Measurements from ENCODE around the gene DLG2.

Gene DLG2

DNA sequence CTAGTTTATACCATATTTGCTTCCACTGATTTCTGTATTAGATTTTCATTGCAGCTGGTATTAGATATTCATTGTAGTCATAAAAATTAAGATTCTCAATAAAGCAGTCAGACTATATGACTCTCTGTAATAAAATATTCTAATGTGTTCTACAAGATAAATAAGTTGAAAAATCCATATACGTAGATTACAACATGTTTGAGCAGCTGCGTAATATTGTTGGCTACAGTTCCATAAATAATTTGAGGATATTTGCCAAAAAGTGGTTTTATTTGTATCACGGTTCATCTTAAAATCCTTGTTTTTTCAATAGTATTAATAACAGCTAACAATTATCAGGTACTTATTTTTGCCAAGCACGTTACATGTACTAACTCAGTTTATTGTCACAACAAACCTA, 1672.4 kb downstream of the DLG2 start:
- DNase-seq, result no peak

DNA sequence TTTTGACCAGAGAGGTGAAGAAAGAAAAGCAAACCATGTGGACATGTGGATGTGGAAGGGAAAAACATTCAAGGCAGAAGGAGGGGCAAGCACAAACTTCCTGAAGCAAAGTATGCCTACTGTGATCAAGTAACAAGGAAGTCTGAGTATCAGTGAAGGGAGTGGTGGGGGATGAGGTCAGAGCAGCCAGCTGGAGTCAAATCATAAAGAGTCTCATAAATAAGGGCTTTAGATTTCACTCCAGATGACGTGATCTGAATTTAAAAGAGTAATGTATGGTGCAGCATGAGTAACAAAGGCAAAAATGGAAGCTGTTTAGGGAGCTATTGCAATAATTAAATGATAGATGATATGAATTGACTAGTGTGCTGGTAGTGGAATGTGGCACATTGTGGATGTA, 1675.6 kb downstream of the DLG2 start:
- no peak for DNase-seq

GRCh38 chr11:83948200-83948599, 1678.9 kb downstream of the DLG2 start:
- DNase-seq, result no peak

DNA sequence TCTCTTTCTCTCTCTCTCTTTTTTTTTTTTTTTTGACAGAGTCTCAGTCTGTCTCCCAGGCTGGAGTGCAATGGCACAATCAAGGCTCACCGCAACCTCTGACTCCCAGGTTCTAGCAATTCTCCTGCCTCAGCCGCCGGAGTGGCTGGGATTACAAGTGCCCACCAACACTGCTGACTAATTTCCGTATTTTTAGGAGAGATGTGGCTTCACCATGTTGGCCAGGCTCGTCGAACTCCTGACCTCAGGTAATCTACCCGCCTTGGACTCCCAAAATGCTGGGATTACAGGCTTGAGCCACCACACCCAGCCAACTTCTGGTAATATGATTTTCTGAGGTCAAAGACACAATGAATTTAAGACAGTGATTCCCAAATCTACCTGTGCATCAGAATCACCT, 1681.2 kb downstream of the DLG2 start:
- DNase-seq, result no peak

GRCh38 chr11:83941050-83941449, 1686.1 kb downstream of the DLG2 start:
- no peak for DNase-seq

GRCh38 chr11:83938148-83938547, 1689.0 kb downstream of the DLG2 start:
- DNase-seq, result no peak

DNA sequence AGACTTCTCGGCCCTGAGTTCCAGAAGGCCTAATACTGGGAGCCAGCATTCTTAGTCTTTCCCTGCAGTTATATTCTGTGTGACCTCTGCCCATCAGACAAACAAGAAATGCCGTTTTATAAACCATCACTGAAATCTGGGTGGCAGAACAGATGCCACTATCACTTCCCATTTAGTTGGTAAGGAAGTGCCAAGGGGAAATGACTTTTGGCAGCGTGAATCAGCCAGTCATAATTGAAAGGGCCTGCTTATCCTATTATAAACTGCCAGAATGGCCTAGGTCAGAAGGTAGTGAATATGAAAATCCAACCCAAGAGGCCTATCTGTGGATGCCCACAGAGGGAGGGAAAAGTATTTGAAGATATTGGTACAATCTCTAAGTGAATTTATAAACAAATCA, 1694.1 kb downstream of the DLG2 start:
- no peak for DNase-seq

GRCh38 chr11:83927422-83927821, 1699.7 kb downstream of the DLG2 start:
- no peak for DNase-seq

GRCh38 chr11:83924795-83925542, 1702.2 kb downstream of the DLG2 start:
- DNase-seq, result no peak

DNA sequence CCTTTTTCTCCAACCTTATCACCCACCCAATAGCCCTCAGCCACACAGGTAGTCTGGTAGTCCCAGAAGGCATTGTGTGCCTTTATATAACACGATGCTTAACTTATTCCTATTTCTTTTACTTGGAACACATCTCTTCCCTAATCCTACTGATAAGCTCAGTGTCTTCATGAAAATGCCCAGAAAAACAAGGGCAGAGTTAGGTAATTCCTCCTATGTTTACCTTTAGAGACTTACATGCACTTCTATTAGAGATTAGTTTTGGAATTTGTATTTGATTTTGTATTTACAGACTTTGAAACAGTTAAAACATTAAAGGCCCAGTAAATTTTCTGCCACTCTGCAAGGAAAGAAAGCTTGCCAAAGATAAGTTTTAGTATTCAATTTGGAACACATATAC, 1703.2 kb downstream of the DLG2 start:
- no peak for DNase-seq

DNA sequence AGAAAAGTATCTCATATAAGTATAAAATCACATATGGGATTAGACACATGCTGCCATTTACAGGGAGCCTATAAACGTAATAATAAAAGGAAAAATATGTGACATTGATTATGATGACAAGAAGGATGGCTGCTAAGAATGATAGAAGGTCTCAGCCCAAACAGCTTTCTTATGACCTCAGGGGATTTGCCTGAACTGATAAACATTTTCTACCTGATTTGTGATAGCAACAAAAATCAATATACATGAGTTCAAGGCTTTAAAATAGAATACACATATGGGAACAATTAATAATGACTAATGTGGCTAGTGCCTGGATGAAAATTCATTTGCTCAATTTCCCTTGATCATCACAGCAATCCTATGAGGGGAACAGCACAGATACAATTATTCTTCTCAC, 1704.2 kb downstream of the DLG2 start:
- DNase-seq, result no peak

DNA sequence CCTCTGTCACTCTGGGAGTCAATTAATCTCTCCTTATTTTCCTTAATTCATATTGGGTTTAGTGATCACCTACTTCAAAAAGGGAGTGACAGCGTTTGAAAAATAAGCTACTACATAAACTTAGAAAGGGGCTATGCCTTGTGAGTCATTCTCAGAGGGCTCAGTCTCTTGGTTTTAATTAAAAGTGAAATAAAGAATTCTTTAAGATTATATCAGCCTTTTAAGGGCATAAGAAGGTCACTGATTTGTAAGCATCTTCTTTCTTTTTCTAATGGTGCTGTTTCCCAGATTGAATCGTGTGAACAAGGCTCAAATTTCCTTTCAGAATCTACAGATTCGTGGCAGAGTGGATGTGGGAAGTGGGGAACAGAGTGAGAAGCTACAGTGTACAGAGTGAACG, 1704.8 kb downstream of the DLG2 start:
- no peak for DNase-seq

DNA sequence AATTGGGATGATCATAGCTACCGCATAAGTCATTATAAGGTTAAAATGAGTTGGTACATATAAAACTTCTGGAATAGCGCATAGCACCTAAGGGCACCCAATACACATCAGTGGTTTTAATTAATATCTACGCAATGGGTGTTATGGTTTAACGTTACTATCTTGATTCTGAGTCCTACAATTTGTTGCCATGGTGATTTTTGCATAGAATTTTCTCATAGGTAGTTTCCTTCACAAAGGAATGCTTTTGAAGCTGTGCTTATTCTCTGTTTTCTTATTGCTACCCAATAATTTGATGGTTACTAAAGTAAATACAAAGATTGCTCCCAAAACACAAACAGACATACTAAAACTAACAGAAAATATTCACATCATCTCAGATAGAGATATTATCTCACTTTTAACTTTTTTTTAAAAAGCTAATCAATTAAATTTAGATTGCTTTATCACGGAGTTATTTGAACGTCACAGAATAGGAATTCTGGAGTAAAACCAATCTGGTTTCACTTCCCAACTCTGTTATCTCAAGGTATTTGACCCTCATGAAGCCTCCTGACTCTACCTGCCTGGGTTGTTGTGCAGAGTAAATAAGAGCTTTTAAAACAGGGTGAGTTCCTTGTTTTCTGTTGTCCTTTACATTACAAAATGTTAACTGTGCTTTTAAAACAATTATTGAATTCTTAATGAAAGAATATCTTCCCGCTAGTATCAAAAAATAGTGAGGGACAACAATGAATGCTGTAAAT, 1705.5 kb downstream of the DLG2 start:
- DNase-seq, result no peak

DNA sequence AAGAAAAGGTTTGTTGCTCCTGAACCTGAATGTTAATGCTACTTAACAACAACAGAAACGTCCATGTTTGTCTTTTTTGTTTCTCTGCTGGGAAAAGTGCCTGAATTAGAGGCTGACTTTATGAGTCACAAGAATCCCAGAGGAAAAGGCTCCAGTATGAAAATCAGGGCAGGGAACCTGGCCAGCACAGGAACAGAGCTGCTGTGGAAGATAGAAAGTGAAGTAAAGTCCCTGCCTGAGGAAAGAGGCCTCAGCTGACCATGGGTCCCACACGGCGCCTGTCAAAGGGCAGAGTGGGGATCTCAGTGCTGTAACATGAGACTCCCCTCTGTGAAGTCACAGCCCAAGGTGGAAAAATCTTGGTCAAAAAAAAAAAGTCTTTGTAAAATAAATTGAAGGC, 1708.7 kb downstream of the DLG2 start:
- no peak for DNase-seq

- no peak for DNase-seq
Measured at GRCh38 chr11:83914995-83915394, 1712.1 kb downstream of the DLG2 start.

DNA sequence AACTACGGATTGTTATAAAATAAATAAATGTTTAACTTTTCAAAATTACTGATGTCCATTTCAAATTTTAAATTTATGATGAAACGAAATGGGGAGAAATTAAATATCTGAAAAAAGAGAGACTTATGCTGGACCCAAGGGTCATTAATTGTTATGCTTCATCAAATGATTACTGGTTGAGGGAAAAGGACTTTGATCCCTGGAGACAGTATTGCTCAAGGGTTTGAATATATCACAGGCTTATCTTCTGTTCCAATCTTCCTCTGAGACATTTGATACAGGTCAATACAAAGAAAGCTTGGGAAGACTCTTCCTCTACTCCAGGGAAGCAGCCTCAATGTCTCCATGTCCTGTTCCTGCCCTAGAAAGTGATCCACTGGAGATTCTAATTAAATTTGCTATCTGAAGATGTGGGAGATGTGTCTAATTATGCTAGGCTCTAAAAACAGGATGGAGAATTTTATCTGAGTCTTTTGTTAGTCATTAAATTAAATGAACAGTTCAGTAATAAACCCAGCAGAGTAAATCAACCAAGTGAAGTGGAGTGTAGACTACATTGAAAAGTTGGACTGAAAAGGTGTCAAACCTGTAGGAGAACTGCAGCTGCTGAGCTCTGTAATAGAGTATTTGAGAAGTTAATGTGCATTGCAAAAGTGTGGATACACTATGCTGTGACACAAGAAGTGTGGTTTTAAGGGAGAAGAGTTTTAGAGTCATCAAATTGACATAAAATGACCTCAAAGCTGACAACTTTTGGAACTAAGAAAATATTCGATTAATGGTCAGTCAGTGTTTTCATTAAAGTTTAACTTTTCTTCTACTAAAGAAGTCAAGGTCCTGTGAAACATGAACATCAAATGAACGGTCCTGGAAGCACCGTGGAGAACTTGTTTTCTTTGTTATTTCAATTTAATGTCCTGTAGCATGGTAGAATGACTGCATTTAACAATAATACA, 1717.3 kb downstream of the DLG2 start:
- no peak for DNase-seq

- DNase-seq, result no peak
Measured at GRCh38 chr11:83908298-83908856, 1718.8 kb downstream of the DLG2 start.

- no peak for DNase-seq
Measured at GRCh38 chr11:83895516-83895915, 1731.6 kb downstream of the DLG2 start.

GRCh38 chr11:83881428-83881827, 1745.7 kb downstream of the DLG2 start:
- no peak for DNase-seq

DNA sequence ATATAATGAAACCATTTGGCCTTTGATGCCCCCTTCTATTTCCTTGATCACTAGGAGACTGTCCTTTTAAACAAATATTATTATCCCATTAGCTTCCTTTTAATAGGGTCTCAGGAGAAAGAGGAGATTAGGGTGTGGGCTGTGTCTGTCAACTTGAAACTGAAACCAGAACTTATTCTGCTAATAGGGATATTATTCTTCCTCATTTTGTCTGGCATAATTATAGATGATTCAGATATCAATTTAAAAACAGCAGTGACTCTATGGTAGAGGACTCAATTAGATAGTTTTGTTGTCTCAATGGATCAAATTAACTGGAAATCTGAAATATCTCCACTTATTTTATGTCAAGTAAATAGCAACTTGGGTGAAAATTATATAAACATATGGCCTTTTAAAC, 1756.1 kb downstream of the DLG2 start:
- no peak for DNase-seq

DNA sequence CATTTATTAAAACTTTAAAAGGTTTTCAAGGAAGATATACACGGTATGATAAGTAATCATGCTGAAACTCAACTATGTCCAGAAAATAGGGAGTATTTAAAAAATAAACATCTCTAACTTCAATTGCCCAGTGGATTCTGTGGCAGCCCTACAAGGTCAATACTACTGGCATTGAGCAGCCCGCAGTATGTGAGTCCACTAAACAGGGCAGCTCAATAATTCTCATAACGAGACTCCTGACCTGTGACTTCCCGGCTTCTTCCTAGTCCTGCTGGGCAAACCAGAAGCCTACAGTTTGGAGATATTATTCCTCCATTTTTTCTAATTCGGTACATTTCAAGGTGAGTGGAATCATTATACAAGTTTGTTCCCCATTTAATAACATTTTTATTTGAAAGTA, 1760.5 kb downstream of the DLG2 start:
- no peak for DNase-seq

DNA sequence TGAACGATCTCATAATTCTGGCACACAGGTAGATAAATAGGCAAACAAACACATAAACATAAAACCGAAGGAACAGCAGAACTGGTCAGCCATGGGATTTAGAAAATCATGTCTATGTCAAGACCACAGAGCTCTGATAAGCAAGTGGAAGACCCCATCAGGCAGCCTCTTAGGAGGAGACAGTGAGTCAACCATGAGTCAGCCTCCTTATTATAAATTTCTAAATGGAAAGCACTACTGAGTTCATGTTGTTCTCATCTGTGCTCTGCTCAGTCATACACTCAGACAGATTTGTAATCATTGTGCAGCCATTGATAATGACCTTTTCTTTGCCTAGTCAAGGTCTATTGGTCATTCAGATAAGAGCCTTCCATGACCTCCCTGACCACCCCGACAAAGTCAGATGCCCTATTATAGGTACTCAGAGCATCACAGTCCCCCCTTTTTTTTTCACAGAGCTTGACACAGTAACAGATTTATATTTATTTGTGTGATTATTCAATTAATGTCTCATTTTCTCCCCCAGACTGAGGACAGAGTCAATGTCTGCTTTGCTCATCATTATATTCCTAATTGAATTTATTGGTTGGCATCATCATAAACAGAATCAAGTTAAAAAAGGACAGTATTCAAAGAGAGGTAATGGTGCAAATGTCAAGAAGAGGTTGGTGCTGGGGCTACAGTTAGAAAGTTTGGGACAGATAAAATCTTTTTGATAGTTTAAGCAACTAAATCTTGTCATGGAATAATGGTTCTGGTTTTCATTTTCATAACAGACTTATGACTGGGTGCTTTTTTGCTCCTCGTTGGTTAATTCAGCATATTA, 1761.3 kb downstream of the DLG2 start:
- no peak for DNase-seq

Measured in NCI-H774 (cell line).